ENCODE measurements around the gene CCND1. TPM values are rescaled to one million over a fixed set of nuclear protein-coding genes. Genes with fewer than 3 reads are reported as not detected.

Gene CCND1
- total and polyA plus RNA-seq, 3 experiments from 2014 or later, result 0.18 to 3.8 (median 2.8) TPM

- POLR2A ChIA-PET, result no interaction called here
- no peaks in the 10 kb centered on the region for H3K4me1 ChIP-seq (ENCODE audit: insufficient read depth, low read length)
- peaks cover 0 to 36% (median 3%) of the 10 kb centered on the region in 3 donors for H3K36me3 Mint-ChIP-seq
- no peak overlapping the region for H3K4me3 ChIP-seq (ENCODE audit: low read length)
- no peaks in the 10 kb centered on the region for H3K9me3 Mint-ChIP-seq
- peak overlapping the region in 2 of 8 donors; percentile 47 to 61 for H3K27ac Mint-ChIP-seq
- no peaks in the 10 kb centered on the region for H3K27me3 Mint-ChIP-seq
- no peak overlapping the region for H3K27ac ChIP-seq (ENCODE audit: low read depth, low read length)
- CTCF ChIA-PET, result interaction anchor here (1.7 to 2.4 kb wide), 2 partner anchors 10 to 15 kb away, joined by 4 to 15 read pairs; partner anchors contain the start of gene LTO1
- no peak overlapping the region for H3K4me3 Mint-ChIP-seq
- H3K9me3 ChIP-seq (ENCODE audit: low read length), result no peaks in the 10 kb centered on the region
- peak in 1 of 5 donors; percentile 11 for DNase-seq
- H3K36me3 ChIP-seq (ENCODE audit: insufficient read depth, low read length), result peaks cover 4% of the 10 kb centered on the region
- H3K4me1 Mint-ChIP-seq, result peaks cover 0 to 3% (median 0%) of the 10 kb centered on the region in 3 donors
- H3K27me3 ChIP-seq (ENCODE audit: insufficient read depth, low read length, poor library complexity, severe bottlenecking), result no peaks in the 10 kb centered on the region
These were observed 19.1 kb downstream of the CCND1 start for GRCh38 chr11:69660001-69660500.

- no peak overlapping the region for H3K4me3 Mint-ChIP-seq
- no peaks in the 10 kb centered on the region for H3K9me3 Mint-ChIP-seq
- H3K4me3 ChIP-seq (ENCODE audit: low read length), result no peak overlapping the region
- no peaks in the 10 kb centered on the region for H3K27me3 ChIP-seq (ENCODE audit: insufficient read depth, low read length, poor library complexity, severe bottlenecking)
- peak in 1 of 5 donors; percentile 11 for DNase-seq
- ChIA-PET POLR2A (no interaction called here), CTCF (no interaction called here)
- H3K27me3 Mint-ChIP-seq, result no peaks in the 10 kb centered on the region
- H3K36me3 Mint-ChIP-seq, result peaks cover 0 to 48% (median 5%) of the 10 kb centered on the region in 3 donors
- peaks cover 0 to 3% (median 0%) of the 10 kb centered on the region in 3 donors for H3K4me1 Mint-ChIP-seq
- no peaks in the 10 kb centered on the region for H3K4me1 ChIP-seq (ENCODE audit: insufficient read depth, low read length)
- no peak overlapping the region for H3K27ac Mint-ChIP-seq
- peaks cover 7% of the 10 kb centered on the region for H3K36me3 ChIP-seq (ENCODE audit: insufficient read depth, low read length)
- H3K9me3 ChIP-seq (ENCODE audit: low read length), result no peaks in the 10 kb centered on the region
- H3K27ac ChIP-seq (ENCODE audit: low read depth, low read length), result no peak overlapping the region
These were observed 20.4 kb downstream of the CCND1 start for GRCh38 chr11:69661413-69661715.

GRCh38 chr11:69662021-69662698 lies 21.2 kb downstream of the CCND1 start:
- no peaks in the 10 kb centered on the region for H3K9me3 Mint-ChIP-seq
- H3K36me3 Mint-ChIP-seq, result peaks cover 0 to 56% (median 5%) of the 10 kb centered on the region in 3 donors
- CTCF ChIA-PET, result interaction anchor here (1.4 kb wide), 1 partner anchor 12 kb away, joined by 4 read pairs; no protein-coding TSS in a partner anchor
- peaks cover 0 to 3% (median 0%) of the 10 kb centered on the region in 3 donors for H3K4me1 Mint-ChIP-seq
- POLR2A ChIA-PET, result no interaction called here
- H3K27me3 Mint-ChIP-seq, result no peaks in the 10 kb centered on the region
- Histone ChIP-seq H3K27me3 (ENCODE audit: insufficient read depth, low read length, poor library complexity, severe bottlenecking) (no peaks in the 10 kb centered on the region), H3K36me3 (ENCODE audit: insufficient read depth, low read length) (peaks cover 9% of the 10 kb centered on the region), H3K4me3 (ENCODE audit: low read length) (no peak overlapping the region), H3K9me3 (ENCODE audit: low read length) (no peaks in the 10 kb centered on the region), H3K27ac (ENCODE audit: low read depth, low read length) (no peak overlapping the region), H3K4me1 (ENCODE audit: insufficient read depth, low read length) (no peaks in the 10 kb centered on the region)
- no peak overlapping the region for H3K4me3 Mint-ChIP-seq
- peak in 1 of 5 donors; percentile 18 for DNase-seq
- peak overlapping the region in 1 of 8 donors; percentile 54 for H3K27ac Mint-ChIP-seq

- Mint-ChIP-seq H3K27ac (no peak overlapping the region), H3K4me3 (no peak overlapping the region), H3K27me3 (no peaks in the 10 kb centered on the region), H3K36me3 (peaks cover 0 to 62% (median 7%) of the 10 kb centered on the region in 3 donors), H3K4me1 (peaks cover 0 to 3% (median under 1%) of the 10 kb centered on the region in 3 donors), H3K9me3 (no peaks in the 10 kb centered on the region)
- H3K9me3 ChIP-seq (ENCODE audit: low read length), result no peaks in the 10 kb centered on the region
- no peak overlapping the region for H3K4me3 ChIP-seq (ENCODE audit: low read length)
- POLR2A ChIA-PET, result no interaction called here
- DNase-seq, result peak in 1 of 5 donors; percentile 22
- CTCF ChIA-PET, result interaction anchor here (1.4 kb wide), 1 partner anchor 11 kb away, joined by 4 read pairs; no protein-coding TSS in a partner anchor
- peaks cover 9% of the 10 kb centered on the region for H3K36me3 ChIP-seq (ENCODE audit: insufficient read depth, low read length)
- no peak overlapping the region for H3K27ac ChIP-seq (ENCODE audit: low read depth, low read length)
- no peaks in the 10 kb centered on the region for H3K4me1 ChIP-seq (ENCODE audit: insufficient read depth, low read length)
- H3K27me3 ChIP-seq (ENCODE audit: insufficient read depth, low read length, poor library complexity, severe bottlenecking), result no peaks in the 10 kb centered on the region
These were observed 21.9 kb downstream of the CCND1 start for GRCh38 chr11:69662806-69663205.

- CTCF ChIA-PET, result interaction anchor here (1.4 kb wide), 1 partner anchor 11 kb away, joined by 4 read pairs; no protein-coding TSS in a partner anchor
- no peak overlapping the region for H3K27ac Mint-ChIP-seq
- no peak overlapping the region for H3K4me3 ChIP-seq (ENCODE audit: low read length)
- POLR2A ChIA-PET, result no interaction called here
- H3K4me3 Mint-ChIP-seq, result no peak overlapping the region
- H3K9me3 ChIP-seq (ENCODE audit: low read length), result no peaks in the 10 kb centered on the region
- peaks cover 0 to 68% (median 7%) of the 10 kb centered on the region in 3 donors for H3K36me3 Mint-ChIP-seq
- H3K4me1 ChIP-seq (ENCODE audit: insufficient read depth, low read length), result no peaks in the 10 kb centered on the region
- DNase-seq, result no peak
- no peaks in the 10 kb centered on the region for H3K27me3 ChIP-seq (ENCODE audit: insufficient read depth, low read length, poor library complexity, severe bottlenecking)
- H3K36me3 ChIP-seq (ENCODE audit: insufficient read depth, low read length), result peaks cover 9% of the 10 kb centered on the region
- H3K4me1 Mint-ChIP-seq, result peaks cover 0 to 3% (median 3%) of the 10 kb centered on the region in 3 donors
- no peak overlapping the region for H3K27ac ChIP-seq (ENCODE audit: low read depth, low read length)
- no peaks in the 10 kb centered on the region for H3K9me3 Mint-ChIP-seq
- H3K27me3 Mint-ChIP-seq, result no peaks in the 10 kb centered on the region
These were observed 22.4 kb downstream of the CCND1 start for GRCh38 chr11:69663326-69663725.

GRCh38 chr11:69664103-69664775 lies 23.3 kb downstream of the CCND1 start:
- H3K9me3 ChIP-seq (ENCODE audit: low read length), result no peaks in the 10 kb centered on the region
- ChIA-PET POLR2A (interaction anchor here (1.5 kb wide), 1 partner anchor 11 kb away, joined by 4 read pairs; the partner anchor contains the start of gene LTO1), CTCF (interaction anchor here (1.1 kb wide), 1 partner anchor 10 kb away, joined by 3 read pairs; the partner anchor contains the start of gene LTO1)
- H3K36me3 Mint-ChIP-seq, result peaks cover 0 to 76% (median 10%) of the 10 kb centered on the region in 3 donors
- DNase-seq, result peak in 1 of 5 donors; percentile 42
- no peaks in the 10 kb centered on the region for H3K4me1 ChIP-seq (ENCODE audit: insufficient read depth, low read length)
- H3K4me3 Mint-ChIP-seq, result no peak overlapping the region
- no peak overlapping the region for H3K4me3 ChIP-seq (ENCODE audit: low read length)
- peaks cover 14% of the 10 kb centered on the region for H3K36me3 ChIP-seq (ENCODE audit: insufficient read depth, low read length)
- H3K9me3 Mint-ChIP-seq, result no peaks in the 10 kb centered on the region
- H3K27ac ChIP-seq (ENCODE audit: low read depth, low read length), result no peak overlapping the region
- no peak overlapping the region for H3K27ac Mint-ChIP-seq
- no peaks in the 10 kb centered on the region for H3K27me3 ChIP-seq (ENCODE audit: insufficient read depth, low read length, poor library complexity, severe bottlenecking)
- H3K4me1 Mint-ChIP-seq, result peaks cover 3 to 4% (median 3%) of the 10 kb centered on the region in 3 donors
- H3K27me3 Mint-ChIP-seq, result no peaks in the 10 kb centered on the region

GRCh38 chr11:69664901-69665300 lies 23.9 kb downstream of the CCND1 start:
- Histone ChIP-seq H3K27me3 (ENCODE audit: insufficient read depth, low read length, poor library complexity, severe bottlenecking) (no peaks in the 10 kb centered on the region), H3K36me3 (ENCODE audit: insufficient read depth, low read length) (peaks cover 19% of the 10 kb centered on the region), H3K27ac (ENCODE audit: low read depth, low read length) (no peak overlapping the region), H3K4me1 (ENCODE audit: insufficient read depth, low read length) (no peaks in the 10 kb centered on the region), H3K9me3 (ENCODE audit: low read length) (no peaks in the 10 kb centered on the region), H3K4me3 (ENCODE audit: low read length) (no peak overlapping the region)
- peak overlapping the region in 1 of 8 donors; percentile 17 for H3K27ac Mint-ChIP-seq
- H3K9me3 Mint-ChIP-seq, result no peaks in the 10 kb centered on the region
- no peak for DNase-seq
- H3K27me3 Mint-ChIP-seq, result no peaks in the 10 kb centered on the region
- no peak overlapping the region for H3K4me3 Mint-ChIP-seq
- peaks cover 3 to 4% (median 3%) of the 10 kb centered on the region in 3 donors for H3K4me1 Mint-ChIP-seq
- peaks cover 0 to 82% (median 10%) of the 10 kb centered on the region in 3 donors for H3K36me3 Mint-ChIP-seq
- POLR2A ChIA-PET, result interaction anchor here (1.5 kb wide), 1 partner anchor 10 kb away, joined by 4 read pairs; the partner anchor contains the start of gene LTO1
- CTCF ChIA-PET, result interaction anchor here (1.1 kb wide), 1 partner anchor 10 kb away, joined by 3 read pairs; the partner anchor contains the start of gene LTO1
